MCF 10A (cell line): ENCODE data around the gene APEX1. TPM values are rescaled to one million over a fixed set of nuclear protein-coding genes. Genes with fewer than 3 reads are reported as not detected.

Source experiments
- BruUV-seq: library from RNA; stranded (reverse); fragments of 400-500 nt; replicated peaks from 2 replicates; lab custom pipeline; 2021; lab: Mats Ljungman, UMichigan
- CTCF ChIA-PET: fragments of 300-600 bp; sonication (Branson Sonifier 250); formaldehyde crosslinking; extraction: SDS; loops from one replicate; lab custom pipeline; 2021; ENCODE audit warnings: antibody characterized with exemption, inconsistent platforms; lab: Yijun Ruan, JAX
- POLR2A ChIA-PET: fragments of 300-600, 350-650 bp; sonication (Branson Sonifier 250); formaldehyde crosslinking; extraction: SDS; loops from one replicate; lab custom pipeline; 2020; ENCODE audit warnings: antibody characterized with exemption, inconsistent platforms; lab: Yijun Ruan, JAX
- DNase-seq: peaks from one replicate; pipeline ENCODE4 v3.0.0-alpha.2; 2018; ENCODE audit not compliant: unreplicated experiment
- H3K27ac Mint-ChIP-seq: one replicate; pipeline ENCODE4 v1.8.0; 2022; ENCODE audit warnings: mild to moderate bottlenecking, low read depth, mixed read lengths; ENCODE audit not compliant: unreplicated experiment
- H3K27me3 Mint-ChIP-seq: one replicate; pipeline ENCODE4 v1.8.0; 2022; ENCODE audit warnings: mixed read lengths; ENCODE audit not compliant: insufficient read depth, unreplicated experiment
- H3K36me3 Mint-ChIP-seq: one replicate; pipeline ENCODE4 v1.8.0; 2022; ENCODE audit warnings: mild to moderate bottlenecking, moderate library complexity, mixed read lengths; ENCODE audit not compliant: insufficient read depth, unreplicated experiment
- H3K4me1 Mint-ChIP-seq: one replicate; pipeline ENCODE4 v1.8.0; 2022; ENCODE audit warnings: mixed read lengths; ENCODE audit not compliant: insufficient read depth, unreplicated experiment
- H3K4me3 Mint-ChIP-seq: one replicate; pipeline ENCODE4 v1.8.0; 2022; ENCODE audit warnings: mild to moderate bottlenecking, moderate library complexity, mixed read lengths; ENCODE audit not compliant: unreplicated experiment
- H3K9me3 Mint-ChIP-seq: one replicate; pipeline ENCODE4 v1.8.0; 2022; ENCODE audit warnings: mixed read lengths; ENCODE audit not compliant: unreplicated experiment
- CTCF ChIP-seq: fragments of 200-600 bp; IDR thresholded peaks from one replicate; pipeline ENCODE4 v1.8.0; 2022; ENCODE audit warnings: antibody characterized with exemption, mild to moderate bottlenecking; ENCODE audit not compliant: unreplicated experiment
- intact Hi-C: fragments of 100-400 bp; cut with micrococcal nuclease; formaldehyde crosslinking; loops from 2 replicates; pipeline ENCODE4 v1.14.1; 2022
- total RNA-seq: library from RNA; stranded (reverse); gene quantifications from 2 replicates; pipeline ENCODE4 v1.2.3, GENCODE V29; 2022

The APEX1 gene
- total RNA-seq, 1 experiment from 2014 or later, result 168 TPM

DNA sequence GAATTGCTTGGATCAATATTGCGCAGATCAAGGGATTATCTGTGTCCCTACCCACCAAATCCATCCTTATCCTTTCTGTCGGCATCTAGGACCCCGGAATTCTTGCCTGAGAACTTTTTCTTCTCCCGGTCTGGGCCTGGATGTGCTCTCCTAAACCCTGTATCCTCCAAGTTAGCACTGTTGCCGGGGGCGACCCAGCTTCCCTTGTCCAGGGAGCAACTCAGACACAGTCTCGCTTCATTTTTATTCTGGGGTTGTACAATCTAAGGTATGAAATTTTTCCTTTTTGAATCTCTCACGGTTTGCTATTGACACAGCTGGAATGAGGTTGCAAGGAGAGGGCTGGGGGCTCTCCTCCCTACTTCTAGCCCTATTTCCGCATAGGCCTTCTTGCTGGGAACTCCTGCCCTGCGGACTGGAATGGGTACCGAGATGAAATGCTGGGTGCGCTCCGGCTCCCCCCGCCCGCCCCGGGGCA, 13.8 kb downstream of the APEX1 start:
- TF ChIP-seq CTCF, result no peak
- ChIA-PET POLR2A (interaction anchor here (0.7 to 6.3 kb wide), 9 partner anchors 14 to 518 kb away, joined by 4 to 81 read pairs (median 15); partner anchors contain the start of genes APEX1, OSGEP, PARP2 and TEP1), CTCF (interaction anchor here (0.6 to 1.8 kb wide), 5 partner anchors 7 to 492 kb away, joined by 3 to 9 read pairs (median 3); partner anchors contain the start of gene PIP4P1)
- Mint-ChIP-seq H3K36me3 (peaks cover 25% of the 10 kb centered on the region), H3K27ac (peak overlapping the region; percentile 95), H3K9me3 (no peaks in the 10 kb centered on the region), H3K27me3 (no peaks in the 10 kb centered on the region), H3K4me3 (peak overlapping the region; percentile 93), H3K4me1 (peaks cover 33% of the 10 kb centered on the region)
- intact Hi-C loops, result loop anchor here (1.0 kb wide), 1 partner anchor 8 kb away; the partner anchor contains the start of gene PIP4P1
- BruUV-seq, result no TSS peak
- no peak for DNase-seq

- BruUV-seq, result TSS peak; percentile 48
- DNase-seq, result peak; percentile 91
- Mint-ChIP-seq H3K4me3 (peak within 1 kb of the TSS; percentile 93), H3K27ac (peak within 1 kb of the TSS; percentile 95), H3K27me3 (no peaks in the 10 kb centered on the region), H3K9me3 (no peaks in the 10 kb centered on the region), H3K36me3 (peaks cover 31% of the 10 kb centered on the region), H3K4me1 (peaks cover 33% of the 10 kb centered on the region)
- CTCF ChIA-PET, result interaction anchor here (0.6 to 1.8 kb wide), 11 partner anchors 8 to 502 kb away, joined by 3 to 9 read pairs (median 4); partner anchors contain the start of gene PIP4P1
- no peak for TF ChIP-seq CTCF
- POLR2A ChIA-PET, result interaction anchor here (0.7 to 6.3 kb wide), 28 partner anchors 8 to 634 kb away, joined by 3 to 81 read pairs (median 4); partner anchors contain the start of genes APEX1, OSGEP, PARP2 and PIP4P1
- intact Hi-C loops, result loop anchor here (1.0 kb wide), 1 partner anchor 8 kb away; the partner anchor contains the start of gene PIP4P1
These were observed 14.3 kb downstream of the APEX1 start, which contains the start of gene PNP for GRCh38 chr14:20469242-20469889. TSS of gene PNP (plus strand) at chr14:20469406. CDS start at chr14:20469525, 119 bp downstream.

GRCh38 chr14:20469890-20470602, 15.0 kb downstream of the APEX1 start:
- Mint-ChIP-seq H3K36me3 (peaks cover 38% of the 10 kb centered on the region), H3K27me3 (no peaks in the 10 kb centered on the region), H3K4me3 (peak overlapping the region; percentile 93), H3K4me1 (peaks cover 33% of the 10 kb centered on the region), H3K27ac (peak overlapping the region; percentile 95), H3K9me3 (no peaks in the 10 kb centered on the region)
- TF ChIP-seq CTCF, result no peak
- CTCF ChIA-PET, result interaction anchor here (0.6 to 1.8 kb wide), 11 partner anchors 9 to 501 kb away, joined by 3 to 9 read pairs (median 4); partner anchors contain the start of gene PIP4P1
- BruUV-seq, result TSS peak; percentile 51
- POLR2A ChIA-PET, result interaction anchor here (0.7 to 6.3 kb wide), 28 partner anchors 9 to 633 kb away, joined by 3 to 81 read pairs (median 4); partner anchors contain the start of genes APEX1, OSGEP, PARP2 and PIP4P1
- intact Hi-C loops, result loop anchor here (1.0 kb wide), 3 partner anchors 9 to 136 kb away; partner anchors contain the start of genes PIP4P1 and TEP1
- peak; percentile 85 for DNase-seq
